Hematopoietic multipotent progenitor cell treated with erythropoietin and hydrocortisone succinate and interleukin-3 and kit ligand, for 15 days (in vitro differentiated cells): Measurements from ENCODE around the gene CTSV.
"Not testable (repeated sequence)": the region's sequence is repeated elsewhere in the genome, so short reads cannot be mapped to it uniquely, and the experiment has no call there.

ENCODE experiments used
- DNase-seq: peaks from one replicate; pipeline ENCODE4 v3.0.0-alpha.2; 2015; ENCODE audit warnings: low spot score

The CTSV gene

DNA sequence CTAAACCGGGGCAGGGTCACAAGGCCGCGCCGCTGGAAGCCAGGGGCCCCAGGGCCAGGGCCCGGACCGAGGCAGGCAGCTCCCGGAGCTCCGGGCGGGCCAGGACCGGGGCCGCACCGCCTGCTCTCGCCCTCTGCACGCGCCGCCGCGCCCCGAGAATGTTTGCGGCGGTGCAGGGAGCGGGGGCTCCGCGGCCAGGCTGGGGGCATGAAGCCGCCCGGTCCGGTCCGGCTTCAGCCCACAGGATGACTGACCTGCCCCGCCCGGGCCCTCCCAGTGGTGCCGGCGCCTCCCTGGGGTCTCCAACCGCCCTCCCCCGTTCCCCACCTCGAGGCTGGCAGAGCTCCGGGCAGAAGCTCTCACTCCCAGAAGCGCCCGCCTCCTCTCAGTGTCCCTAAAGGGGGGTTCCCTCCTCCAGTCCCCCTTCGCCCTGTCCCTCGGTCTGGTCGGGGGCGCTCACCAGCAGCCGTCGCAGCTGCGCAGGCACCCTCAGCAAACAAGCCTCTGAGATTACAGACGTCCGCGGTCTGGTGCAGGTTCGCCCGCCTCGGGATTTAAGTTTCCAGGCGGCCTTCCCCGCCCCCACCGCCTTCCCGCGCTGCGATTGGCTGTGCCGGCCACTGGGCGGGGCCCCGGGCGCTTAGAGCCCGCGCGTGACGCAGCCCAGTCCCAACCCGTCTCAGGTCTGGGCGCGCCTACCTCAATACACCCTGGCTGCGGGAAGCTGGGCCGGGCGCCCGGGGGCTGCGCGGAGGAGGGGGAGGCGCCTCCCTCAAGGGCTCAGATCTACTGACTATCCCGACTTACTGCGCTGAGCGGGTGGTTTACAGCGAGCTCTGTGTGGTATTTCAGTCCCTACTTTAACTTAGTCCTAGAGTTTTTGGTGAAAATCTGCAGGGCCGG is at the start of gene CTSV:
Gene CTSV, minus strand, starts transcription at position 532 of the 903 bp plus-strand sequence. CDS start 1,099 bp downstream, outside the sequence.
- peak; percentile 78 for DNase-seq

DNA sequence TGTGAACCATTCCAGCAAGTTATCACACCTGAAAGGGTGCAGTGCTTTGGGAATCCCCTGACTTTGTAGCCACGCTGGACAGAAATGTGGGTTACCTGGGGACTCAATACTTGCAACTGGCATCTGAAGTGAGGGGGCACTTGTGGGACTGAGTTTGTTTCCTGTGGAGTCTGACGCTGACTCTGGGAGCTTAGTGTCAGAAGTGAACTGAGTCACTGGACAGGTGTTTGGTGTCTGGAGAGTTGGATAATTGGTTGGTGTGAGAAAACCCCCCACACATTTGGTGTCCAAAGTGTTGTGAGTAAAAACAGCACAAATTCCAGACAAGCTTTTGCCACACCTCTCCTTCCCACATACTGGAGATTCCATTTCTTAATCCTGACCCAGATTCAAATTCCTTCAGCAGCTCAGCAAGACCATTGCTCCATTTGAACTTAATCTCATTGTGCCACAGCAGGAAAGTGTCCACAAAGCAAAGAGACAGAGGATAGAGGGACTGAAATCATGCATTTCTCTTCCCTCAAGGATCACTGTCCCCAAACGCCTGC is 48.8 kb upstream of the CTSV start:
- DNase-seq, result not testable (repeated sequence)

DNA sequence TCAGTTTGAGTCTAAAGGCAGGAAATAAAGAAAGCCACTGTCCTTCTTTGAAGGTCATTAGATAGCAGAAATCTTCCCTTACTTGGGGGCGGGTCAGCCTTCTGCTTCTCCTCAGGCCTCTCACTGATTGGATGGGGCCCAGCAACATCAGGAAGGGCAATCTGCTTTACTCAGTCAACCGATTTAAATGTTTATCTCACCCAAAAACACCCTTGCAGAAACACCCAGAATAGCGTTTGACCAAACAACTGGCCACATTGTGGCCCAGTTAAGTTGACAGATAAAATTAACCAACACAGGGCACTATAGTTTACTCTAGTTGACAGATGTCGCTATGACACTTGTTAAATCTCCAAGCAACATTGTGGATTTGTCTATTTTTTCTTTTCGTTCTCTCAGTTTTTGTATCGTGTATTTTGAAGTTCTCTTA is 45.6 kb upstream of the CTSV start:
- not testable (repeated sequence) for DNase-seq

DNA sequence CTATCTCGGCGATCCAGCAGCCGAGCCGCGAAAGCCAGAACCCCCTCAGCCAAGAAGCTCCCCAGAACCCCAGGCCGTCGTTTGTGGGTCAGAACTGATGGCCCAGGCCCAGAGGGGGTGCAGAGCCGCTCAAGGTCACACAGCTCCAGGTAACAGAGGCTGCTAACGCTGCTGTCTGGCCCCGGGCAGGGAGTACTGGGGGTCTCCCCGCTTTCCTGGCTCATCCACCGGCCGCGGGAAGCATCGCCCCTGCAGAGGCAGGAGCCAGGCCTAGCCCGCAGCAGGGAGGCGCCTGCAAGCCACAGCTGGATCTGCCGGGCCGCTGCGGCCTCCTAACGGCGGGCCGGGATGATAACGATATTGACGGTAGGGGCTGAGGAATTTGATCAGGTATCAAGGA is 39.4 kb upstream of the CTSV start:
- no peak for DNase-seq

DNA sequence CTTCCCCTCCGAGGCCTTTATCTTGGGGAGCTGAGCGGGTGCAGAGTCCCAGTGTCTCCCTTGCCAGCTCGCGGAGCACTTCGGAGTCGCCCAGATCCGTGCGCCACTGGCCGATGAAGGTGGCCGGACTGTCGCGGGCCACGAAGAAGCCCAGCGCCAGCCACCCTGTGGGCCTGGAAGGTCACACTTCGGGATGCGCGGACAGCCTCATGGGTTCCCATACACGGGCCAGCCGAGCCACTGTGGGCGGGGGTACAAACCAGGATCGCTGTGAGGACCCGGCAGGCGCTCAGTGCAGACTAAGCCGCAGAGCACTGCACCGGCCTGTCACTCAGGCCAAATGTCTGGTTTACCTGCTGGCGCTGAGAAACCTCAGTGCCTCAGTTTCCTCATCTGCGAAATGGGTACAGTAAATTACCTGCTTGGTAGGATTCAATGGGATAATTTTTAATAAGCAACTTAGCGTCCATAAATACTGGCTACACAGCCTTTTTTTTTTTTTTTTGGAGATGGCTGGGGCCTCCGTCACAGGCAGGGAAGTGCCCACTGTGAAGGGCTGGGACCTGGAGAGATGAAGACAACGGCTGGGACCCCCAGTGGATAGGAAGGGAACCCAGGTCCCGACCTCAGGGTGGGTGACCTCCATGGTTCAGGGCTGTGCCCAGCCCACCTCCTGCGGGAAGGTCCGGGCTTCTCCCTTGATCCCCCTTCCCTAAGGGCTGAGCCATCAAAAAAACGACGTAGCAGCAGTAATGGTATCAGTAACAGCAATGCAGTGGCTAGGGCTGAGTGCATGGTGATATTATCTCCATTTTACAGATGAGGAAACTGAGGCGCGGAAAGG is 38.7 kb upstream of the CTSV start:
- DNase-seq, result no peak

DNA sequence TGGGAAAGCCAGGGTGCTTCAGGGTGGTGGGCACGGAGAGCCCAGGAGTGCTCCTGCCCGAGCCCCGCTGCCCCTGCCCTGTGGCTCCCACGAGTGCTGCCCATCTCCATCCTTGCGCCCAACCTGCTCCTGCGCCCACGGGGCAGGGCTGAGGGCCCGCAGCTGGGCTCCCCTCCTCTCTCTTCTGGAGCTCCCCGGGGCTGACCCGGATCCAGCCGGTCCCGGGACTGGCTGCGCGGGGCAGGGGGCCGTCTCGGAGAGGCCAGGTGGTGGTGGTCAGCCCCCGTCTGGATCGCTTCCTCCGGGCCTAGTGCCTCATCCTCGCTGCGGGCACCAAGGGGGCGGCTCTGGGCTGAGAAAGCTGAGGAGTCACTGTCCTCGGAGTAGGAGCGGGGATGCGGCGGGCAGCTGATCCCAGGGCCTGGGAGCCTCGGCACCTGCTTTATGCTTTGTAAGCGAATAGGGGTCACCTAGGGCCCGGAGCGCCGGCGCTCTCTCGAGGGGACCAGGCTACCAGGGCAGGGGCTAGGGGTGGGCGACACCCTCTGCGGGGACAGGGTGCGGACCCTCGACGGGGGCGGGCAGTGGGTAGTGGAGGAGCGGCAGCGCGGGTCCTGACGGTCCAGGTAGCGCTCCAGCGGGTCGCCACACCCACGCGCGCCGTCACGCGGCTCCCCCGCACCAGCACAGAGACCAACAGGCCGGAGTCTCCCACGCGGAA is 37.9 kb upstream of the CTSV start:
- DNase-seq, result not testable (repeated sequence)

DNA sequence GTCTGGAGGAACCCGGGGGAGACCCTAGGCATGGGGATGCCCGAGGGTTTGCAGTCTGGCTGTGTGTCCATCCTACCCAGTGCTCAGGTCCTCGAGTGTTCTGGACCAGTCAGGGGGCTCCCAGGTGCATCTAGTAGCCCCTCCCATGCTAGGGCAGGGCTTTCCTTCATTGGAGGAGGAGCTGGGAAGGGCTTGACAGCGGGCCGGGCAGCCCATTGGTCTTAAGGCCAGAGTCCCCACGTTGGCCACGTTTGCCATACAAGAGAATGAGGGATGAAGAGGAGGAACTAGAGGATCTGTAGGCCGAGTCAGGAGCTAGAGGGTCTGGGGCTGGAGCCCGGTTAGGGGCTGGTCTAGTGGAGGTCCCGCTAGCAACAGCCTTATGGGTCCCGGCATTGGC is 37.3 kb upstream of the CTSV start:
- DNase-seq, result no peak

DNA sequence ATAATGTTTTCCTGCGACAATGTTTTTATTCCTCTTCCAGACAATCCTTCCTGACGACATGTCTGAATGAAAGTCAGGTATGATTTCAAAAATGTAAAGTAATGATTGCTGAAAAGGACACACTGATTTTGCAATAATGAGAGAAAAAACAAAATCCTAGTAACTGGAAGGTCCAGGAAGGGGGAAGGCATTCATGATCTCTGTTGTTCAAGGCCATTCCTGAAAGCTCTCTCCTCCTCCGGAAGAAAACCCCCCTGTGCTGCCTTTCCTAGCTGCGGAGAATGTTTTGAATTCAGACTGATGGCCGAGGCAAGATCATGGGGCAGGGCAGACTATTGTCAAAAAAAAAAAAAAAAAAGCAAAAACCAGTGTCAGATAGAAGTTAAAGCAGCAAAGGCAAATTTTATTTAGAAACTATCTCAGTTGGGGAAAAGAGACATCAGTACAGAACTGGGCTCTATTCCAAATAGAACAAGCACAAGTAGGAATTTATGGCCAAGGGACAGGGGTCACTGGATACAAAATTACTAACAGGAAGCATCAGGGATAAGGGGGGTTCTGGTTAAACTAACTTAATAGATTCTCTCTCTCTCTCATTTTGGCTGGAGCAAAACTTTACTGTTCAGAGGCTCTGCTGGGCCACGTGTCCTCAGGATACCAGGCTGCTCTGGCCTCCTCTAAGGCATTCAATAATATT is 36.5 kb upstream of the CTSV start:
- no peak for DNase-seq

DNA sequence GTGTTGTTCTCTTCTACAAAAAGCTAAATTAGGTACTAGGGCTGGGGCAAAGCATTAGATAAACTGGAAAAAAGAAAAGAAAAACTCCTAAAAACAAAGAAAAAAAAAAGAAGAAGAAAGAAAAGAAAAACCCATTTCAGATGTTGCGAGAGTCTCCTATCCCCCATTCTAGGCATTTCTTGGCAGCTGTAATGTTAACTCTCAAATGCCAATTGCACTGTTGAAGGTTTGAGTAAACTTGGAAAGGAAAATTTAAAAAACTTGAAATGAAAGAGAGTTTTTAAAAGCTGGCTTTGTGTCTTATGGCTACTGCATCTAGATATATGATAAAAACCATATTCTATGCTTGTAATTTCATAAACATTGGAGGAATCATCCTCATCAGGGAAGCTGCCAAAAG is 34.6 kb upstream of the CTSV start:
- no peak for DNase-seq

DNA sequence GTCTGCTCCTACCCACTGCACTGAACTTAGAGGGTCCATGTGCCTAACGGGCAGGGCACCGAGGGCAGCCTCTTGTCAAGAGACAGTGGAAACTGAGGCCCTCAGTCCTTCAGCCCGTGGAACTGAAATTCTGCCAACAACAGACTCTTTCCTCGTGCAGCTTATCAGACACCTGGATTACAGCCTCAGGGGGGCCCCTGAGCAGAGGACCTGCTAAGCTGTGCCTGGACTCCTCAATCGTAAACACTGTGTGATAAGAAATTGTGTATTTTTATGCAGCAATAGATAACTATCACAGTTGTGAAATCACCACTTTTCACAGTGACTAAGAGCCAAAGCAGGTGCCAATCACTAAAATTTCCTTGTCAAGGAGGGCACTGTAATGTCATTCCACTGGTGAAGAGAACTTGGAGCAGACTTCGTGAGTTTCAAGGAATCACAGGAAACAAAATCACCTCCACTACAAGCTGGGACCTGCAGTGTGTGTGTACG is 33.4 kb upstream of the CTSV start:
- no peak for DNase-seq

DNA sequence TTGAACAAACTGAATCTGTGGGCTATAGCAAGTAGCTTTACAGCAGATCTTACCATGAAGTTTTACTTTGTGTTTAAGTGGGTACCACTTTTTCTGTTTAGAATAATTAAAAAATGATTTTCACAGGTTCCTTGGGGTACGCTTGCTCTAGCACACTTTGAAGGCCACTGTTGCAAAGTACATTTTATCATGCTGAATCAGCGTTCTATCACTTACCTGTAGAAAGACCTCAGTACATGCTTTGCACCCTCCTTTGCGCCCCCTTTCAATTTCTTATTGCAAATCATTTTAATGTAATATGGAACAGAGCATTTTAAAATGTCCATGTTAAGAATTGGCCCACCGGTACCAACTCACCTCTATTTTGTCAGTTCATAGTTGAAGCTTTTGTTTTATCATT is 31.4 kb upstream of the CTSV start:
- not testable (repeated sequence) for DNase-seq

DNA sequence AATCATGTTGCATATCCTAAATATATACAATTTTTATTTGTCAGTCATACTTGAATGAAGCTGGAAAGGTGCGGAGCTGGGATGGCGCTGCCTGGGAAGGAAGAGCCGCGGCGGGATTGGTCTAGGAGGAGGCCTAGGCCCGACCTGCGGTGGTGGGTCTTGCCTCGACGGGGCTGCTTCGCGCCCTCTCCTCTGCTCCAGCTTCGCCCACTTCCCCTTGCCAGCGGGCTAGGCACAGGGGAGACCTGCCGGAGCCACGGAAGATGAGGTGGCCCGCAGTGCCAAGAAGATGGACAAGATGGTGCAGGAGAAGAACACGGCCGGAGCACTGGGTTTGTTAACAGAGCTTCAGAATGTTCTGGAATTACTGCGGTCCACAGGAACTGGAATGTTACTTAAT is 28.5 kb upstream of the CTSV start:
- no peak for DNase-seq

DNA sequence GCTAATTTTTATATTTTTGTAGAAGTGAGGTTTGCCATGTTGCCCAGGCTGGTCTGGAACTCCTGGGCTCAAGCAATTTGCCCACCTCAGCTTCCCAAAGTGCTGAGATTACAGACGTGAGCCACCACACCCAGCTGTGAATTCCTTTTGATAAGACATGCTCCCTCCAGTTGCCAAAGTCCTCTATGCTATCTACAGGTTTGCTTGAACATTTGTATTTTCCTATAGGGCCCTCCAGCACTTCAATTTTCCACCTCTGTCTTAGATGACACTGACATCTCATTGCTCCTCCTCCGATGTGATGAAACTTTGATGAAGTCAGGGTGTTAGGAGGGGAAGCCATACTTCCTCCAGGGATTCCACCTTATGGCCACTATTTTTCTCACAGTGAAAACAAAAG is 25.2 kb upstream of the CTSV start:
- no peak for DNase-seq

DNA sequence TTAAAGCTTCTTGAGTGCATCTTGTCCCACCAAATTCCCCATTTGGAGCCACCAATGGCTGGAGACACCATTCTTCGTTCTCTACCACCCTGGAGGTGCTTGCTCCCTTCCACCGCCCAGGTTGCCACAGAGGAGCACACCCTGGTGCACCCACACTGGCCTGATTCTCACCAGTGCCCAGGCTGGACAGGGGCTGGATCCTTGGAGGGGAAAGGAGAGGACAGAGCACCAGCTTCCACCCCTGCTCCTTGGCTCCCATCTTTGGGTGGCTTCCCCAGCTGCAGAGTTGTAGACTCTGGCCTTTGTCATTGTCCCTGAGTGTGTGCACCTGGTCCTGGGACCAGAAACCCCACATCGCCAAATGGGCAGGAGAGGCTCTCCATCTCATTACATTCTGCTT is 21.9 kb upstream of the CTSV start:
- DNase-seq, result no peak

DNA sequence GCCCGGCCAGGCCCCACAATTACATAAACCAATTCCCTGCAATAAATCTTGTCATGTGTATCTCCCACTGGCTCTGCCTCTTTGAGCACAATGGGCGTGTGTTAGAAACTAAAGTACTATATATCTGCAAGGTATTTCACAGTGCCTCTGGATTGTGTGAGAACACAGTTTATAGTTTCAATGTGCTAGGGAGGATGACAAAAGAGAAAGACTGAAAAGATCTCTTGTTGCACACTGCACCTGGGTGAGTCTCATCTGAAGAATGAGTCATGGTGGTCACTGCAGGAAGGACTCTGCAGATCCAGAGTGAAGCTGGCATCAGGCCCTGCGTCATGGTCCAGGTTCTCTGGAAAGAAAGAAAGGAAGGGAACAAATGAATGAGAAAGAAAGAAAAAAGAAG is 20.7 kb upstream of the CTSV start:
- DNase-seq, result no peak

DNA sequence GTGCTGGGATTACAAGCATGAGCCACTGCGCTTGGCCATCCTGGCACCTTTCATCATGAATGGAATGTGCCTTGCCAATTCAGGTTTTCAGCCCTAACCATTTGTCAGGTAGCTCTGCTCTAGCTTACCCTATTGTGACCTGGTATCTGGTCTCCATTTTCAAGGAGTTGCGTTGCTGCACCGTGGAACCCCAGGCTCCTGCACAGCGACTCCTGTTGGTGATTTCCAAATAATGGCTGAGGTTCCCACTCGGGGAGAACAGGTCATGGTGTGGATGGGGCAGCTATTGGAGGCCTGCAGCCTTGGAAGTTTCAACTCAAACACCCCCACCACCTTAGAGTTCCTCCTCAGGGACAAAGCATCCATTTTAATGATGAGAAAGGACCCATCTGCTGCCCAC is 18.7 kb upstream of the CTSV start:
- no peak for DNase-seq

DNA sequence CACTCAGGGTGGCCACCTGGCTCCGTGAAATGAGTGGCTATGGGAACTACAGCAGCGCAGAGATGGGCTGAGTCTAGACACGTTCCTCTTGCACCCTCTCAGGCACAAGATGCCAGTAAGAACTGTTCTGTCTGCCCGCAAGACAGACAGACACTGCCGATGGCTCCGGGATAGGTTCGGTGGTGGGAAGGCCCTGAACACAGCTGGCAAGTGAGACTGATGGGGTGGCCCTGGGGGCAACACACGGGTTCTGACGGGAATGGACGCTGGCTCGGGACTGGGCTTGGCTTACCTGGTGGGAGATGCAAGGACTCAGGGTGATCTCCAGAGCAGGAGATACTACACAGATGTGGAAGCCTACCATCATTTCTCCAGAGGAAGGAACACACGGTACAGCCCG is 16.9 kb upstream of the CTSV start:
- DNase-seq, result not testable (repeated sequence)

DNA sequence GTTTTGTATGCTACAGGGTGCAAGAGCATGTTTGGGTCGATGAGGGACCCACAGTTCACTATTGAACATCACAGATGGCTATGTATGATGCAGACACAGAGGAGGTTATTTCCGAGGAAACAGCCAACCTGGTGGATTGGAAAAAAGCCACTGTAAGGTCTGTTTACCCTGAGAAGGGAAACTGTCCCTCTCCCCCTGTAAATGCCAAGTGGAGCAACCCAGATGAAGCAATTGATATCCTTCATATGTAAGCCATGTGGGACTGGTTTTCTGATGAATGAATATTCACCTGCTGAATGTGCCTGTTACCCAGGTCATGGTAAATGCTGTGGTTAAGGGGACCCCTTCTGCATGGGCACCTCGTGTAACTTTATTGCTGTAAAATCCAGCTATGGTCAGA is 14.8 kb upstream of the CTSV start:
- no peak for DNase-seq

DNA sequence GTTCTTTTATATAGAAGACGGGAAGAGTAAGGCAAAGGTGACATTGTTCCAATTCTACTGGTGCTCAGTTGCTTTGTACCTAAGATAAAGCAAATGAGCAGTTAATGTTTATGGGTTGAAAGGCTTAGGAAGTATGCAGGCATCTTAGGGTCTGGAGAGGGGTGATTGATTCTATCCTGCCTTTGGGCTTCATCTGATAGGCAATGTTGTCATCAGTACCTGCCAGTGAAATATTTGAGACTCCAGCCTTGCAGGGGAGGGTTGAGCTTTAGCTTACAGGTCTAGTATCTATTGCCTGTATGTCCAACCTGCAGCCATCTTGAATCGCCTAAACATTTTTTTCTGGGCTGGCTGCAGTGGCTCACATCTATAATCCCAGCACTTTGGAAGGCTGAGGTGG is 13.8 kb upstream of the CTSV start:
- no peak for DNase-seq

DNA sequence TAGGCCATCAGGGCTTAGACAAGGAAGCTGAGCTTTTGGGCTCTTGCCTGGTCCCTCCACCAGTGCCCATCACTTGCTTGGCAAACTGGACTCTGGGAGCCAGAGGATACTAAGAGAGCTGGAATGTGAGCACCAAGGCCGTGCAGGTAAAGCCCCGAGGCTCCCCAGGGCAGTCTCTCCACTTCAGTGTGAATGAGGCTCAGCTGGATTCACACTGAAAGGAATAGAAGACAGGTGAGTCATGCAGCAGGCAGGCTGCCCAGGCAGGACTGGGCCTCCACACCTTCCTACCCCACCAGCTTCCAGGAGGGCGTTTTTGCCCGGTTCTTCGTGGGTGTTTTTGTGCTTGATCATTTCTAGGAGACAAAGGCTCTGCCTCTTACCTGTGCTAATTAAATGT is 7.3 kb upstream of the CTSV start:
- no peak for DNase-seq

DNA sequence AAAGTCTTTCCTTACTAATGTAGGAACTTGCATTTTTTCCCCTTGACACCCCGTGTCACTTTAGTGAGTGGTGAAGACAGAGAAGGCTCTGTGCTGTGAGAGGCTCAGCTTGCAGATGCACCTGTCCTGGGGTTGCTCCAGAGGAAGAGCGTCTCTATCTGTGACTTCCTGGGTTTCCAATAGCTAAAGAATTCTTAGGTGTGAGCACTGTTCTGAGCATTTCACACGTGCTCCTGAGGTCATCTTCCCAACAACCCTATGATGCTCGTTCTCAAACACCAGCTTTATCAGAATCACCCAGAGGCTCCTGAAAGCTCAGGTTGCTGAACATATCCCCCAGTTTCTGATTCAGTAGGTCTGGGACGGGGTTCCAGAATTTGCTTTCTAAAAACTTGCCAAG is 6.4 kb upstream of the CTSV start:
- no peak for DNase-seq
